Rectal smooth muscle tissue (tissue), 1 donor: ENCODE measurements around the gene LGSN.
"Not testable (repeated sequence)": the region's sequence is repeated elsewhere in the genome, so short reads cannot be mapped to it uniquely, and the experiment has no call there.

ENCODE experiments used
- H3K27ac ChIP-seq: one replicate; pipeline ENCODE4 v1.7.0; 2013; ENCODE audit warnings: low read depth, low read length, inconsistent platforms
- H3K27me3 ChIP-seq: one replicate; pipeline ENCODE4 v1.7.0; 2013; ENCODE audit warnings: low read length; ENCODE audit not compliant: control insufficient read depth, insufficient read depth
- H3K36me3 ChIP-seq: one replicate; pipeline ENCODE4 v1.7.0; 2013; ENCODE audit warnings: low read length; ENCODE audit not compliant: control insufficient read depth, insufficient read depth
- H3K4me1 ChIP-seq: one replicate; pipeline ENCODE4 v1.7.0; 2013; ENCODE audit warnings: low read length; ENCODE audit not compliant: control insufficient read depth, insufficient read depth
- H3K4me3 ChIP-seq: one replicate; pipeline ENCODE4 v1.7.0; 2013; ENCODE audit warnings: low read length
- H3K9ac ChIP-seq: one replicate; pipeline ENCODE4 v1.7.0; 2013; ENCODE audit warnings: low read length

Gene LGSN

GRCh38 chr6:63334652-63335051 lies 14.9 kb upstream of the LGSN start:
- H3K4me1 ChIP-seq, H3K27ac ChIP-seq, H3K9ac ChIP-seq, H3K27me3 ChIP-seq, H3K36me3 ChIP-seq, H3K4me3 ChIP-seq: not testable (repeated sequence)

- no peaks in the 10 kb centered on the region for H3K4me1 ChIP-seq
- H3K36me3 ChIP-seq, result no peaks in the 10 kb centered on the region
- H3K27me3 ChIP-seq, result no peaks in the 10 kb centered on the region
- no peak overlapping the region for H3K9ac ChIP-seq
- no peak overlapping the region for H3K27ac ChIP-seq
- H3K4me3 ChIP-seq, result no peak overlapping the region
These were observed 13.7 kb upstream of the LGSN start for GRCh38 chr6:63333440-63333839.

- not testable (repeated sequence) for H3K36me3 ChIP-seq, H3K4me3 ChIP-seq, H3K4me1 ChIP-seq, H3K27me3 ChIP-seq, H3K27ac ChIP-seq, H3K9ac ChIP-seq
These were observed 6.8 kb upstream of the LGSN start for GRCh38 chr6:63326630-63327029.

- Histone ChIP-seq H3K27ac (no peak overlapping the region), H3K4me3 (no peak overlapping the region), H3K4me1 (no peaks in the 10 kb centered on the region), H3K36me3 (no peaks in the 10 kb centered on the region), H3K9ac (no peak overlapping the region), H3K27me3 (no peaks in the 10 kb centered on the region)
These were observed 3.2 kb upstream of the LGSN start for GRCh38 chr6:63322981-63323380.

GRCh38 chr6:63321821-63322220 lies 2.0 kb upstream of the LGSN start:
- Histone ChIP-seq H3K27ac (no peak overlapping the region), H3K9ac (no peak overlapping the region), H3K4me1 (no peaks in the 10 kb centered on the region), H3K36me3 (no peaks in the 10 kb centered on the region), H3K27me3 (no peaks in the 10 kb centered on the region), H3K4me3 (no peak overlapping the region)

- Histone ChIP-seq H3K9ac (no peak overlapping the region), H3K27ac (no peak overlapping the region), H3K36me3 (no peaks in the 10 kb centered on the region), H3K4me3 (no peak overlapping the region), H3K27me3 (no peaks in the 10 kb centered on the region), H3K4me1 (no peaks in the 10 kb centered on the region)
These were observed 2.1 kb downstream of the LGSN start for GRCh38 chr6:63317641-63318040.

GRCh38 chr6:63316113-63316512 lies 3.7 kb downstream of the LGSN start:
- Histone ChIP-seq H3K27ac (no peak overlapping the region), H3K9ac (no peak overlapping the region), H3K27me3 (no peaks in the 10 kb centered on the region), H3K36me3 (no peaks in the 10 kb centered on the region), H3K4me1 (no peaks in the 10 kb centered on the region), H3K4me3 (no peak overlapping the region)

- Histone ChIP-seq H3K4me1 (no peaks in the 10 kb centered on the region), H3K27me3 (no peaks in the 10 kb centered on the region), H3K4me3 (no peak overlapping the region), H3K36me3 (no peaks in the 10 kb centered on the region), H3K27ac (no peak overlapping the region), H3K9ac (no peak overlapping the region)
These were observed 6.7 kb downstream of the LGSN start for GRCh38 chr6:63313111-63313510.

- no peak overlapping the region for H3K4me3 ChIP-seq
- H3K9ac ChIP-seq, result no peak overlapping the region
These were observed 12.1 kb downstream of the LGSN start for GRCh38 chr6:63307581-63308246.

GRCh38 chr6:63306420-63306819 lies 13.4 kb downstream of the LGSN start:
- H3K4me3 ChIP-seq, result no peak overlapping the region
- H3K27me3 ChIP-seq, result no peaks in the 10 kb centered on the region
- no peaks in the 10 kb centered on the region for H3K4me1 ChIP-seq
- H3K36me3 ChIP-seq, result no peaks in the 10 kb centered on the region
- H3K27ac ChIP-seq, result no peak overlapping the region
- H3K9ac ChIP-seq, result no peak overlapping the region

More at GRCh38 chr6:63307581-63308246, 12.1 kb downstream of the LGSN start:
- Histone ChIP-seq H3K36me3 (no peaks in the 10 kb centered on the region), H3K4me1 (no peaks in the 10 kb centered on the region), H3K27ac (no peak overlapping the region), H3K27me3 (no peaks in the 10 kb centered on the region)

- Histone ChIP-seq H3K27me3 (no peaks in the 10 kb centered on the region), H3K9ac (no peak overlapping the region), H3K4me1 (no peaks in the 10 kb centered on the region), H3K36me3 (no peaks in the 10 kb centered on the region), H3K4me3 (no peak overlapping the region), H3K27ac (no peak overlapping the region)
These were observed 14.5 kb downstream of the LGSN start for GRCh38 chr6:63305277-63305676.

GRCh38 chr6:63303476-63303875 lies 16.3 kb downstream of the LGSN start:
- Histone ChIP-seq H3K4me1 (no peaks in the 10 kb centered on the region), H3K9ac (no peak overlapping the region), H3K27me3 (no peaks in the 10 kb centered on the region), H3K36me3 (no peaks in the 10 kb centered on the region), H3K4me3 (no peak overlapping the region), H3K27ac (no peak overlapping the region)

GRCh38 chr6:63299667-63300066 lies 20.1 kb downstream of the LGSN start:
- Histone ChIP-seq H3K4me3 (no peak overlapping the region), H3K4me1 (no peaks in the 10 kb centered on the region), H3K27me3 (no peaks in the 10 kb centered on the region), H3K27ac (no peak overlapping the region), H3K9ac (no peak overlapping the region), H3K36me3 (no peaks in the 10 kb centered on the region)
